Mesendoderm (in vitro differentiated cells): ENCODE measurements around the gene GLI3.
A peak's percentile ranks its signal among the peaks of the same experiment; 100 is the strongest.

Experiments used
- DNase-seq: peaks from one replicate; pipeline ENCODE4 v3.0.0; 2013
- H2AK5ac ChIP-seq: 2 replicates; pipeline ENCODE4 v1.6.1; 2013; ENCODE audit warnings: low read length, inconsistent platforms
- H2BK120ac ChIP-seq: 2 replicates; pipeline ENCODE4 v1.6.1; 2013; ENCODE audit warnings: low read depth, mild to moderate bottlenecking, low read length, moderate library complexity, mixed read lengths
- H2BK15ac ChIP-seq: replicated peaks from 2 replicates; pipeline ENCODE4 v1.6.1; 2013; ENCODE audit warnings: low read depth, mild to moderate bottlenecking, moderate library complexity
- H2BK5ac ChIP-seq: 2 replicates; pipeline ENCODE4 v1.6.1; 2013; ENCODE audit warnings: low read length, inconsistent platforms
- H3K18ac ChIP-seq: 2 replicates; pipeline ENCODE4 v1.6.1; 2013; ENCODE audit warnings: mild to moderate bottlenecking, low read length, mixed read lengths
- H3K23ac ChIP-seq: one replicate; pipeline ENCODE4 v1.6.1; 2013; ENCODE audit warnings: low read length
- H3K27ac ChIP-seq: 2 replicates; pipeline ENCODE4 v1.5.1; 2013; ENCODE audit warnings: low read depth, mild to moderate bottlenecking, inconsistent platforms, low read length, moderate library complexity
- H3K27me3 ChIP-seq: 2 replicates; pipeline ENCODE4 v1.6.1; 2013; ENCODE audit warnings: low read length, control low read depth, mild to moderate bottlenecking, inconsistent platforms; ENCODE audit not compliant: insufficient read depth, poor library complexity
- H3K36me3 ChIP-seq: 2 replicates; pipeline ENCODE4 v1.6.1; 2013; ENCODE audit warnings: low read length, inconsistent platforms; ENCODE audit not compliant: control insufficient read depth, insufficient read depth
- H3K4ac ChIP-seq: one replicate; pipeline ENCODE4 v1.6.1; 2013; ENCODE audit warnings: low read depth, mild to moderate bottlenecking, low read length, moderate library complexity
- H3K4me1 ChIP-seq: 2 replicates; pipeline ENCODE4 v1.6.1; 2013; ENCODE audit warnings: low read depth, low read length, inconsistent platforms; ENCODE audit not compliant: control insufficient read depth
- H3K4me2 ChIP-seq: 2 replicates; pipeline ENCODE4 v1.6.1; 2013; ENCODE audit warnings: low read length
- H3K4me3 ChIP-seq: 2 replicates; pipeline ENCODE4 v1.5.1; 2013; ENCODE audit warnings: mild to moderate bottlenecking, low read length
- H3K56ac ChIP-seq: one replicate; pipeline ENCODE4 v1.6.1; 2013; ENCODE audit warnings: low read length
- H3K79me1 ChIP-seq: 2 replicates; pipeline ENCODE4 v1.6.1; 2013; ENCODE audit warnings: low read length, inconsistent platforms
- H3K79me2 ChIP-seq: 2 replicates; pipeline ENCODE4 v1.6.1; 2013; ENCODE audit warnings: mild to moderate bottlenecking, low read length; ENCODE audit not compliant: control insufficient read depth, insufficient read depth
- H3K9ac ChIP-seq: 2 replicates; pipeline ENCODE4 v1.6.1; 2013; ENCODE audit warnings: low read length, inconsistent platforms
- H4K5ac ChIP-seq: one replicate; pipeline ENCODE4 v1.6.1; 2013; ENCODE audit warnings: low read length
- H4K8ac ChIP-seq: one replicate; pipeline ENCODE4 v1.6.1; 2013; ENCODE audit warnings: low read depth, mild to moderate bottlenecking, control low read depth, low read length, moderate library complexity
- WGBS: extraction: QIAGEN DNeasy Blood & Tissue Kit; methylation state at CpG from one replicate; pipeline ENCODE4 v1.1.7; 2013; ENCODE audit warnings: low lambda C conversion rate, missing lambda C conversion rate; ENCODE audit not compliant: insufficient coverage; ENCODE audit errors: extremely low coverage; 5-methylcytosine and 5-hydroxymethylcytosine counted together

Gene GLI3

GRCh38 chr7:41954976-41955375 lies 282.0 kb downstream of the GLI3 start:
- no peak overlapping the region for H3K18ac ChIP-seq
- no CpG with 5 or more reads among the region's 2 CpGs for WGBS
- no peak for DNase-seq
- no peak overlapping the region for H3K4me2 ChIP-seq
- no peak overlapping the region for H2BK15ac ChIP-seq
- no peak overlapping the region for H3K4ac ChIP-seq
- H3K36me3 ChIP-seq = no peaks in the 10 kb centered on the region
- H3K4me3 ChIP-seq = no peak overlapping the region
- H2BK120ac ChIP-seq = no peak overlapping the region
- H2BK5ac ChIP-seq = no peak overlapping the region
- no peak overlapping the region for H3K9ac ChIP-seq
- no peaks in the 10 kb centered on the region for H3K79me2 ChIP-seq
- no peaks in the 10 kb centered on the region for H3K27me3 ChIP-seq
- H2AK5ac ChIP-seq = no peak overlapping the region
- no peaks in the 10 kb centered on the region for H3K79me1 ChIP-seq
- H3K23ac ChIP-seq = no peak overlapping the region
- H4K5ac ChIP-seq = no peak overlapping the region
- H4K8ac ChIP-seq = no peak overlapping the region
- no peak overlapping the region for H3K56ac ChIP-seq
- H3K27ac ChIP-seq = no peak overlapping the region
- H3K4me1 ChIP-seq = peaks cover 9% of the 10 kb centered on the region

DNA sequence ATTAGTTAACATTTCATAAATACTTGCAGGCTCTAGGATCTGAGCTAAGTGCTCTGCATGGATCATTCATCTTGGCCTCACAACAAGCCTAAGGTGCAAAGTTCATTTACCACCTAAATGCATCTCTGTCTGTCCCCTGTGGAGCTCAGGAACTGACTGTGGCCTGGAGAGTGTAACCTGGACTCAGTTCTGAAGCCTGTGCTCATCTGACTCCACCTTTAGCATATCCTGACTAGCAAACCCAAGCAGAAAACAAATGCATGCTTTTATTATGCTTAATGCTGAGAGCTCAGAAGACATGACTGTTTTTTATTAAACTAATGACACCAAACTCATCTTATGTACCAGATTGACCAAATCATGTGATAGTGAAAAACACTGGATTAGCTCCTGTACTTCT lies 288.5 kb downstream of the GLI3 start:
- H3K4ac ChIP-seq = no peak overlapping the region
- H2BK120ac ChIP-seq = no peak overlapping the region
- no peak overlapping the region for H3K4me2 ChIP-seq
- DNase-seq = no peak
- no peaks in the 10 kb centered on the region for H3K27me3 ChIP-seq
- H3K27ac ChIP-seq = no peak overlapping the region
- no peak overlapping the region for H4K5ac ChIP-seq
- H3K9ac ChIP-seq = no peak overlapping the region
- no peak overlapping the region for H3K18ac ChIP-seq
- H2BK15ac ChIP-seq = no peak overlapping the region
- no peak overlapping the region for H4K8ac ChIP-seq
- H3K23ac ChIP-seq = no peak overlapping the region
- H3K79me1 ChIP-seq = no peaks in the 10 kb centered on the region
- no peak overlapping the region for H2AK5ac ChIP-seq
- H3K56ac ChIP-seq = no peak overlapping the region
- no peak overlapping the region for H2BK5ac ChIP-seq
- no peaks in the 10 kb centered on the region for H3K4me1 ChIP-seq
- no peaks in the 10 kb centered on the region for H3K79me2 ChIP-seq
- no peak overlapping the region for H3K4me3 ChIP-seq
- H3K36me3 ChIP-seq = no peaks in the 10 kb centered on the region

DNA sequence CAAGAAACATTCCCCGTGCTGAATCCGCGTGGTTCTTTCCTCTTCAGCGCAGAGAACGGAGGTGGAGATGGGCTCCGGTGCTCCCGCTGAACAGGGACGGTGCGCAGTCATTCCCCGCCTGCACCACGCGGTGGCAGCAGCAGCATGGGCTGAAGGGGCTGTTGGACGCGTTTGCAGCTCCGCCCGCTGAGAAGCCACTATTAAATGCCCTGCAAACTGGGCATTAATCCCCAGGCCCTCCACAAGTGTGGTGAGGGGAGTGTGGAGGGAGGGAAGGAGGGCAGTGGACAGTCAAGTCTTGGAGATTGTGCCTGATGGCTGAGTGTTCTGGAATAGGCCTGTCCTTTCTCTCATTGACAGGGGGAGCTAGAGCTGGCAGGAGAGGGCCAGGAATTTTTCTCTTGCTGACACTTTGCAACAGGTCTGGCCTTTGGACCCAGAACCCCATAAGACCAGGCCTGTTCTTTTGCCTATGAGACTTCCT lies 293.9 kb downstream of the GLI3 start:
- peaks cover 4% of the 10 kb centered on the region for H3K4me1 ChIP-seq
- H4K8ac ChIP-seq = no peak overlapping the region
- no peaks in the 10 kb centered on the region for H3K79me2 ChIP-seq
- no peak overlapping the region for H3K9ac ChIP-seq
- H2BK5ac ChIP-seq = no peak overlapping the region
- no CpG with 5 or more reads among the region's 16 CpGs for WGBS
- H3K36me3 ChIP-seq = no peaks in the 10 kb centered on the region
- H2AK5ac ChIP-seq = no peak overlapping the region
- H3K4ac ChIP-seq = no peak overlapping the region
- no peaks in the 10 kb centered on the region for H3K79me1 ChIP-seq
- H3K4me2 ChIP-seq = no peak overlapping the region
- H3K4me3 ChIP-seq = no peak overlapping the region
- no peak overlapping the region for H4K5ac ChIP-seq
- H3K23ac ChIP-seq = no peak overlapping the region
- no peak overlapping the region for H3K27ac ChIP-seq
- H3K56ac ChIP-seq = no peak overlapping the region
- peak; percentile 74 for DNase-seq
- H2BK120ac ChIP-seq = no peak overlapping the region
- H3K18ac ChIP-seq = no peak overlapping the region
- H2BK15ac ChIP-seq = no peak overlapping the region
- no peaks in the 10 kb centered on the region for H3K27me3 ChIP-seq

DNA sequence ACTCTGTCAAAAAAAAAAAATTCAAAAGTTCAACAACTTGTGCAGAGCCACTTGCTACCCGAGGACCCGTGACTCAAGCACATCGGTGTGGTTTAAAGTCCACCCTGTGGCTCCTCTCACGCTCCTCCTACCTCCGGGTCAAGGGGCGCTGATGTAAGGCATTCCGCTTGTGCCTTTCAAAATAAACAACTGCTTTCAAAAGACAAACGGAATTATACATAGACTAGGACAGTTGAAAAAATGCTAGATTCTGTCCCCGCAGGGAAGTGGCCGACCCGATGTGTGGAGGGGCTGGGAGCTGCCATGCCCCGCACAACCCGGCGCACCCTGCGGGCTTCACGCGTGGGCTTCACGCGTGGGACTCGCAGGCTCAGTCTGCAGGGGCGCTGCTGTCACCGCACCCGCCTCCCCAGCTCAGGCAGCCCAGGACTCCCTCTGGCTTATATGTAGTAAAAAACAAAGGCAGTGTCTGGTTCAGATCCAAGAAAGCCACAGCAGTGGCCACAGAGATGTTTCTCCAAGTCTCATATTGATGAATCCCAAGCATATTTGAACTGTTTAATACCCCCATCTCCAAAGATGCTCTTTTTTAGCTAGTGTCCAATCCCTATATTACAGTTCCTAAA lies 294.4 kb downstream of the GLI3 start:
- Histone ChIP-seq H3K56ac (no peak overlapping the region), H3K4ac (no peak overlapping the region), H3K79me2 (no peaks in the 10 kb centered on the region), H2BK15ac (no peak overlapping the region), H3K4me2 (no peak overlapping the region), H3K36me3 (no peaks in the 10 kb centered on the region), H3K9ac (no peak overlapping the region), H3K4me1 (peaks cover 4% of the 10 kb centered on the region), H3K27me3 (no peaks in the 10 kb centered on the region), H3K4me3 (no peak overlapping the region), H2AK5ac (no peak overlapping the region), H4K8ac (no peak overlapping the region), H2BK120ac (no peak overlapping the region), H3K79me1 (no peaks in the 10 kb centered on the region), H3K27ac (no peak overlapping the region), H2BK5ac (no peak overlapping the region), H4K5ac (no peak overlapping the region), H3K23ac (no peak overlapping the region), H3K18ac (no peak overlapping the region)
- WGBS = no CpG with 5 or more reads among the region's 23 CpGs
- no peak for DNase-seq

DNA sequence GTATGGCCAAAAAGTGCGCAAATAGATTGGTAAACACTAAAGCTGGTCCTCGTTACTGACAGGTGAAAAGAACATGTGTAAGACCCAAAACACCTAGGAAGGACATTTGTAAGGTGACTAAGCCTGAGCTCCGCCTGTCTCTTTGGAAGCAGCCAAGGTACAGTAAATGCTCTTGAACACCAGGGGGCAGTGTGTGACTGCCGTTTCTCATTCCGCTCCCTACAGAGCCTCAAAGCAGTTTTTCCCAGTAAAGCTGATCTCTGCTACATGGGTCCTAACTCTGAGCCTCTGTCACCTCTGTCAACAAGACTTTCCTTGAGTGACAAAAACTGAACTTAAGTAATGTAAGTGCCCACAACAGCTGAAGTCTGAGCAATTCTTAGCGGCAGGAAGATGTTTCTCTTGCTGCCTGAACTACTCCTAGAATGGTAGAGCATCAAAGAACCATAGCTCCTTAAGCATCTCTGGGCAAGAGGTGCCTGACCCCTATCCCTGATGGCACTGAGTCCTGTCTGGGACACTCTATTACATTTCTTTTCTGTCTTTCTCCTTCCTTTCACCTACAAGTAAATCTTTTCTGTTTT lies 296.2 kb downstream of the GLI3 start:
- Histone ChIP-seq H4K5ac (no peak overlapping the region), H3K56ac (no peak overlapping the region), H2BK120ac (no peak overlapping the region), H3K36me3 (no peaks in the 10 kb centered on the region), H3K4me3 (no peak overlapping the region), H3K4ac (no peak overlapping the region), H3K4me2 (no peak overlapping the region), H2BK15ac (no peak overlapping the region), H4K8ac (no peak overlapping the region), H3K27ac (no peak overlapping the region), H3K4me1 (peaks cover 4% of the 10 kb centered on the region), H3K27me3 (no peaks in the 10 kb centered on the region), H2AK5ac (no peak overlapping the region), H3K79me2 (no peaks in the 10 kb centered on the region), H3K9ac (peak overlapping the region; percentile 9), H3K23ac (no peak overlapping the region), H2BK5ac (no peak overlapping the region), H3K79me1 (no peaks in the 10 kb centered on the region), H3K18ac (no peak overlapping the region)
- peak; percentile 84 for DNase-seq
- WGBS = no CpG with 5 or more reads among the region's 6 CpGs

- H3K4me2 ChIP-seq = no peak overlapping the region
- H3K27me3 ChIP-seq = no peaks in the 10 kb centered on the region
- no peak overlapping the region for H3K27ac ChIP-seq
- H2BK15ac ChIP-seq = no peak overlapping the region
- H3K4me3 ChIP-seq = no peak overlapping the region
- no peak overlapping the region for H3K56ac ChIP-seq
- H4K8ac ChIP-seq = no peak overlapping the region
- H3K9ac ChIP-seq = no peak overlapping the region
- no peaks in the 10 kb centered on the region for H3K79me1 ChIP-seq
- no peak overlapping the region for H3K4ac ChIP-seq
- no peak overlapping the region for H3K18ac ChIP-seq
- no CpG with 5 or more reads among the region's 2 CpGs for whole genome bisulfite sequencing
- no peak overlapping the region for H2AK5ac ChIP-seq
- H4K5ac ChIP-seq = no peak overlapping the region
- no peak overlapping the region for H3K23ac ChIP-seq
- H2BK120ac ChIP-seq = no peak overlapping the region
- peaks cover 4% of the 10 kb centered on the region for H3K4me1 ChIP-seq
- no peaks in the 10 kb centered on the region for H3K36me3 ChIP-seq
- H2BK5ac ChIP-seq = no peak overlapping the region
- H3K79me2 ChIP-seq = no peaks in the 10 kb centered on the region
- DNase-seq = no peak
Measured at GRCh38 chr7:41938371-41938770, 298.6 kb downstream of the GLI3 start.
